Mesothelial cell of epicardium (in vitro differentiated cells): ENCODE measurements around the gene HDAC11. TPM values are rescaled to one million over a fixed set of nuclear protein-coding genes. Genes with fewer than 3 reads are reported as not detected.

Experiments
- DNase-seq, 2 experiments: peaks; one replicate each; pipeline ENCODE4 v3.0.0; 2021; ENCODE audit warnings: low spot score in 2 of 2; ENCODE audit not compliant: unreplicated experiment in 2 of 2
- H3K27ac Mint-ChIP-seq: 2 replicates; pipeline ENCODE4 v1.8.0; 2021; ENCODE audit warnings: mixed read lengths
- H3K27me3 Mint-ChIP-seq: 2 replicates; pipeline ENCODE4 v1.8.0; 2021; ENCODE audit warnings: low read depth, mixed read lengths
- H3K36me3 Mint-ChIP-seq: 2 replicates; pipeline ENCODE4 v1.8.0; 2021; ENCODE audit warnings: mixed read lengths
- H3K4me1 Mint-ChIP-seq: 2 replicates; pipeline ENCODE4 v1.8.0; 2021; ENCODE audit warnings: mixed read lengths
- H3K4me3 Mint-ChIP-seq: 2 replicates; pipeline ENCODE4 v1.8.0; 2021; ENCODE audit warnings: mild to moderate bottlenecking, moderate library complexity, mixed read lengths
- H3K9me3 Mint-ChIP-seq: 2 replicates; pipeline ENCODE4 v1.8.0; 2021; ENCODE audit warnings: mixed read lengths
- total RNA-seq: library from RNA; stranded (reverse); gene quantifications from 3 replicates; pipeline ENCODE4 v1.2.1, GENCODE V29; 2021
- TF ChIP-seq, protein P1 (sequence below): fragments of 200-600 bp; sonication (generic); IDR thresholded peaks from one replicate; pipeline ENCODE4 v1.5.0; 2021; ENCODE audit warnings: antibody characterized with exemption; ENCODE audit not compliant: unreplicated experiment

Gene HDAC11
- total RNA-seq, 1 donor from 2014 or later, result 16.4 TPM

- Mint-ChIP-seq H3K4me3 (no peak overlapping the region), H3K4me1 (peaks cover 7% of the 10 kb centered on the region), H3K36me3 (no peaks in the 10 kb centered on the region), H3K9me3 (peaks cover 7% of the 10 kb centered on the region), H3K27ac (no peak overlapping the region), H3K27me3 (no peaks in the 10 kb centered on the region)
- TF ChIP-seq, protein P1, sequence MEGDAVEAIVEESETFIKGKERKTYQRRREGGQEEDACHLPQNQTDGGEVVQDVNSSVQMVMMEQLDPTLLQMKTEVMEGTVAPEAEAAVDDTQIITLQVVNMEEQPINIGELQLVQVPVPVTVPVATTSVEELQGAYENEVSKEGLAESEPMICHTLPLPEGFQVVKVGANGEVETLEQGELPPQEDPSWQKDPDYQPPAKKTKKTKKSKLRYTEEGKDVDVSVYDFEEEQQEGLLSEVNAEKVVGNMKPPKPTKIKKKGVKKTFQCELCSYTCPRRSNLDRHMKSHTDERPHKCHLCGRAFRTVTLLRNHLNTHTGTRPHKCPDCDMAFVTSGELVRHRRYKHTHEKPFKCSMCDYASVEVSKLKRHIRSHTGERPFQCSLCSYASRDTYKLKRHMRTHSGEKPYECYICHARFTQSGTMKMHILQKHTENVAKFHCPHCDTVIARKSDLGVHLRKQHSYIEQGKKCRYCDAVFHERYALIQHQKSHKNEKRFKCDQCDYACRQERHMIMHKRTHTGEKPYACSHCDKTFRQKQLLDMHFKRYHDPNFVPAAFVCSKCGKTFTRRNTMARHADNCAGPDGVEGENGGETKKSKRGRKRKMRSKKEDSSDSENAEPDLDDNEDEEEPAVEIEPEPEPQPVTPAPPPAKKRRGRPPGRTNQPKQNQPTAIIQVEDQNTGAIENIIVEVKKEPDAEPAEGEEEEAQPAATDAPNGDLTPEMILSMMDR, result no peak
- no peak for DNase-seq
These were observed 57.3 kb downstream of the HDAC11 start for GRCh38 chr3:13537244-13537908.

GRCh38 chr3:13537909-13538296 is 57.8 kb downstream of the HDAC11 start:
- no peaks in the 10 kb centered on the region for H3K27me3 Mint-ChIP-seq
- H3K27ac Mint-ChIP-seq, result no peak overlapping the region
- TF ChIP-seq, protein P1, result no peak
- no peak for DNase-seq
- H3K9me3 Mint-ChIP-seq, result peaks cover 8% of the 10 kb centered on the region
- peaks cover 7% of the 10 kb centered on the region for H3K4me1 Mint-ChIP-seq
- H3K4me3 Mint-ChIP-seq, result no peak overlapping the region
- no peaks in the 10 kb centered on the region for H3K36me3 Mint-ChIP-seq

- peaks cover 7% of the 10 kb centered on the region for H3K4me1 Mint-ChIP-seq
- H3K27ac Mint-ChIP-seq, result no peak overlapping the region
- no peak overlapping the region for H3K4me3 Mint-ChIP-seq
- H3K27me3 Mint-ChIP-seq, result no peaks in the 10 kb centered on the region
- H3K9me3 Mint-ChIP-seq, result peaks cover 8% of the 10 kb centered on the region
- no peak for DNase-seq
- TF ChIP-seq, protein P1, result no peak
- H3K36me3 Mint-ChIP-seq, result no peaks in the 10 kb centered on the region
These were observed 58.6 kb downstream of the HDAC11 start for GRCh38 chr3:13538520-13539291.

- TF ChIP-seq, protein P1, result no peak
- peaks cover 7% of the 10 kb centered on the region for H3K4me1 Mint-ChIP-seq
- H3K9me3 Mint-ChIP-seq, result peaks cover 8% of the 10 kb centered on the region
- DNase-seq, result no peak
- no peak overlapping the region for H3K27ac Mint-ChIP-seq
- H3K4me3 Mint-ChIP-seq, result no peak overlapping the region
- no peaks in the 10 kb centered on the region for H3K36me3 Mint-ChIP-seq
- H3K27me3 Mint-ChIP-seq, result no peaks in the 10 kb centered on the region
These were observed 59.2 kb downstream of the HDAC11 start for GRCh38 chr3:13539292-13539638.

- no peak overlapping the region for H3K27ac Mint-ChIP-seq
- peaks cover 7% of the 10 kb centered on the region for H3K4me1 Mint-ChIP-seq
- H3K36me3 Mint-ChIP-seq, result no peaks in the 10 kb centered on the region
- H3K9me3 Mint-ChIP-seq, result peaks cover 8% of the 10 kb centered on the region
- no peaks in the 10 kb centered on the region for H3K27me3 Mint-ChIP-seq
- DNase-seq, result no peak
- TF ChIP-seq, protein P1, result no peak
- H3K4me3 Mint-ChIP-seq, result no peak overlapping the region
These were observed 59.6 kb downstream of the HDAC11 start for GRCh38 chr3:13539671-13540070.
